Hematopoietic multipotent progenitor cell (in vitro differentiated cells): ENCODE results near the gene KRTAP12-3. TPM values are rescaled to one million over a fixed set of nuclear protein-coding genes. Genes with fewer than 3 reads are reported as not detected.
"Not testable (repeated sequence)": the region's sequence is repeated elsewhere in the genome, so short reads cannot be mapped to it uniquely, and the experiment has no call there.

Experiments used
- DNase-seq, 3 donors: peaks; one replicate each; pipeline ENCODE4 v3.0.0-alpha.2; 2011 to 2015; ENCODE audit warnings: low read depth in 2 of 3, low spot score in 2 of 3
- total RNA-seq: library from RNA; depleted of rRNA; stranded (reverse); fragments of >200 nt; gene quantifications from one replicate; pipeline ENCODE4 v1.2.3, GENCODE V29; 2012

Gene KRTAP12-3, protein sequence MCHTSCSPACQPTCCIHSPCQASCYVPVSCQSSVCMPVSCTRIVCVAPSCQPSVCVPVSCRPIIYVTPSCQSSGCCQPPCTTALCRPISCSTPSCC
- not detected for total RNA-seq

DNA sequence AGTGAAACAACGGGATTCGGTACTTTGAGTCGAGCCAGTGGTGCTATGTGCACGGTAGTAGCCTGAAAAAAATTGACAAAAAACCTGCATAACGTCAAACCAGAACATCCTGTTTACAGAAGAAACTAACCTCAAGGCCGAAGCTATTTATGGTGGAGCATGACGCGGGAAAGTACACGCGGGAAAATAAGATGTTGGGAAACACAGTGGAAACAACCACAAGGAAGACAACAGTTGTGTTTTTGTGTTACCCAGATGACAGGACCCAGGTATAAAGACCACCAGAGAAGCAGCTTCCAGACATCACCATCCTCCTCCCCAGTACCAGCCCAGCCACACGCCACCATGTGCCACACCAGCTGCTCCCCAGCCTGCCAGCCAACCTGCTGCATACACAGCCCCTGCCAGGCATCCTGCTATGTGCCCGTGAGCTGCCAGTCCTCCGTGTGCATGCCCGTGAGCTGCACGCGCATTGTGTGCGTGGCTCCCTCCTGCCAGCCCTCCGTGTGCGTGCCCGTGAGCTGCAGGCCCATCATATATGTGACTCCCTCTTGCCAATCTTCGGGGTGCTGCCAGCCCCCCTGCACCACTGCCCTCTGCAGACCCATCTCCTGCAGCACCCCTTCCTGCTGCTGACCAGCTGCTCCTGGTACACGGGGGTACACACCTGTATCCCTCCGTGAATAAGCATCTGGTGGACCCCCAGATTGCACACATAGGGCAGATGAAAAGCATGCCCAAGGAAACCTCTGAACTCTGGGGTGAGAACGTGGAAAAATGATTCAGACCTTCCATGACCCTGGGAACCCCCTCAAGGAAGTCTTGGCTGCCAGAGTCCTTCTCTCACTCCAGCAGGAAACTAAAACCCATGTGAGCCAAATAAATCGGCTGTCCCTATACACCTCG, at the start of gene KRTAP12-3:
Gene KRTAP12-3, plus strand, starts transcription at position 298 of the 906 bp plus-strand sequence. Its CDS starts 48 bp downstream, at position 346.
- DNase-seq, result peak in 1 of 3 donors; percentile 57

DNA sequence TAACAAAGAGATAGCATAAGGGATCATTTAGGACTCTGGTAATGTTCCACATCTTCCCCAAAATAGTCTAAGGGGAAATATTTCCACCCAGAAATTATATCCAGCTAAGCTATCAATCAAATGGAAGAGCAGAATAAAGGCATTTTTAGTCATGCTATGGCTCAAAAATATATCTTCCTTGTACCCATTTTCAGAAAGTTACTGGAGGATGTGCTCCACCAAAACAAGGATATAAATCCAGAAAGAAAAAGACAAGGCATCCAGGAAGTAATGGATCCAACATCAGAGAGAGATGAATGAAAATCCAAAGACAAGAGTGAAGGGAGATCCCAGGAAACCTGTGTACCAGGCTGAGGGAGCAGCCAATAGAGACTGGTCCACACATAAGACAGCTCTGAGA, 48.5 kb upstream of the KRTAP12-3 start:
- DNase-seq, result no peak

DNA sequence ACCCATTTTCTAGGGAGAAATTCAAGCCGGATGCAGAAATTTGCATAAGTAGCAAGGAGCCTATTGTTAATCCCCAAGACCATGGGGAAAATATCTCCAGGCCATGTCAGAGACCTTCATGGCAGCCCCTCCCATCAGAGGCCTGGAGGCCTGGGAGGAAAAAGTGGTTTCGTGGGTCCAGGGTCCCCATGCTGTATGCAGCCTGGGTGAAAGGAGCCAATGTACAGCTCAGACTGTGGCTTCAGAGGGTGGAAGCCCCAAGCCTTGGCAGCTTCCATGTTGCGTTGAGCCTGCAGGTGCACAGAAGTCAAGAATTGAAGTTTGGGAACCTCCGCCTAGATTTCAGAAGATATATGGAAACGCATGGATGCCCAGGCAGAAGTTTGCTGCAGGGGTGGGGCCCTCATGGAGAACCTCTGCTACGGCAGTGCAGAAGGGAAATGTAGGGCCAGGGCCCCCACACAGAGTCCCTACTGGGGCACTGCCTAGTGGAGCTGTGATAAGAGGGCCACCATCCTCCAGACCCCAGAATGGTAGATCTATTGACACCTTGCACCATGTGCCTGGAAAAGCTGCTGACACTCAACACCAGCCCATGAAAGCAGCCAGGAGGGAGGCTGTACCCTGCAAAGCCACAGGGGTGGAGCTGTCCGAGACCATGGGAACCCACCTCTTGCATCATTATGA, 47.4 kb upstream of the KRTAP12-3 start:
- DNase-seq, result not testable (repeated sequence)

DNA sequence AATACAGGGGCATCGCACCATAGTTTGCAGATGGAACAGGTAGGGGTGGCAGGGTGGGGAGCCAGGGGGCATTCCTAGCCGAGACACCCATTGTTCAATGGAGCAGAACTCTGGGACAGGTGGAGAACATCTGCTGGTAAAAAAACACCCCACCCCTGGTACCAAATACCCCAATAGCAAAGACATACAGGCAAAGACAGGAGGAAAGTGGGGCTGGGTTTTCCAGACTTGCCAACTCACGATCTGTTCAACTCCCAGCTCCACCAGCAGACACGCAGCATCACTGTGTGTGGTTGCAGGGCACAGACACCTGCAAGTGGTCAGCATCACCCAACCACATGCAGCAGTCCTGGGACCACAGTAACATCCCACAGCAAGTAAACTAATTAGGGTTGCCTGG, 46.2 kb upstream of the KRTAP12-3 start:
- DNase-seq, result no peak

DNA sequence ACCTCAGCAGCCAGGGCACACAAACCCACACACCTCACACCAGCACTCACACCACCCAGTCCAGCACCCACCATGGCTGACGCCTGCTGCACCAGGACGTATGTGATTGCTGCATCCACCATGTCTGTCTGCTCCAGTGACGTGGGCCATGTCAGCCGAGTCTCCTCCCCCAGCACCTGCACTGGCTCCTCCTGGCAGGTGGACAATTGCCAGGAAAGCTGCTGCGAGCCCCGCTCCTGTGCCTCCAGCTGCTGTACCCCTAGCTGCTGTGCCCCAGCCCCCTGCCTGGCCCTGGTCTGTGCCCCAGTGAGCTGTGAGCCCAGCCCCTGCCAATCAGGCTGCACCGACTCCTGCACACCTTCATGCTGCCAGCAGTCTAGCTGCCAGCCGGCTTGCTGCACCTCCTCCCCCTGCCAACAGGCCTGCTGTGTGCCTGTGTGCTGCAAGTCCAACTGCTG, 45.7 kb upstream of the KRTAP12-3 start, which contains the start of gene KRTAP10-8:
Gene KRTAP10-8, plus strand, starts transcription at position 51 of the 458 bp plus-strand sequence. Its CDS starts 22 bp downstream, at position 73.
- DNase-seq, result no peak

DNA sequence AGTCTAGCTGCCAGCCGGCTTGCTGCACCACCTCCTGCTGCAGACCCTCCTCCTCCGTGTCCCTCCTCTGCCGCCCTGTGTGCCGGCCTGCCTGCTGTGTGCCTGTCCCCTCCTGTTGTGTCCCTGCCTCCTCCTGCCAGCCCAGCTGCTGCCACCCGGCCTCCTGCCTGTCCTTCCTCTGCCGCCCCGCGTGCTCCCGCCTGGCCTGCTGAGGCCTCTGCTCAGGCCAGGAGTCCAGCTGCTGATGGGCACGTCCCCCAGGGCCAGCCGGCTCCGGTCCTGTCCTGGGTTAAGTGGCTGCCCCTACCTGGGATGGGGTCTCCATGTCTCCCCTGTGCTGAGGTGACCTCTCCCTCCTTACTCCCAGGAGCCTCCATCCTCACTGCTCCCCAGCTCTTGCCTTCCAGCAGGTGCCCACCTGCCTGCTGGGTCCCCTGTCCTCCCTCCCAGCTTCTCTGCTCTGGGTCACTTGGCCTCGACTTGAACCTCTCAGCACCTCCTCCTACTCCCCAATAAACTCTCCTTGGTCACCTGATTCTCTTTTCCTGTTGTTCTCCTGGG, 45.0 kb upstream of the KRTAP12-3 start:
- no peak for DNase-seq

DNA sequence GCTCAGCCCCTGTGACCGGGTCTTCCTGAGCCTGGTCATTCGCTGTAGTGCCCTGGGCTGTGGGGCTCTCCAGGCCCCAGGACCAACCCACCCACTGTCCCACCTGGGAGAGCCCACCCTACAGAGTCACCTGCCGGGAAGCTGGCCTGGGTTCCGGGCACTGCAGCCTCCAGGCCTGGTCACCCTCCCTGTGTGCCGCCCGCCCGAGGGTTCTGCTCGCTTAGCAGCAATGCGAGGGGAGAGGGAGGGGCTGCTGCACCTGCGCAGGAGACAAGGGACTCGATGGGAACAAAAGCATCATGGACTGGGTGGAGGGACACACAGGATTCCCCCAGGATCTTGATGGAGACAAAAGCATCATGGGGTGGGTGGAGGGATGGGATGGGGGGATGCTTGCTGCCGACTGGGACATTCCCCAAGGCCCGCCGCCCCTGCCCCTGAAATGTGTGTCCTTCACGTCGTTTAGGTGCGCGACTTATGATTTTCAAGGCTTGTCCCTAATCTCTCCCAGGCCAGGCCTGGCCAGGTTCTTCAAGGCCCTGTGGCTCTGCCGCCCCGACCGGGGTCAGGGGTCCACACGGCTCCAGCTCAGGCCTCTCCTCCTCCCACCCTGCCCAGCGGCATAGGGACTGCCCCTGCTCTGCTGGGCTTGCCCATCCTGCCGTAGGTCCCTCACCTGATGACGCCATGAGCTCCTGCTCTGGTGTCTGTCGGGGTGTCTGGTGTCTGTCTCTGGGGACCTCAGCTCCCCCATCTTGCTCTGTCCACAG, 44.2 kb upstream of the KRTAP12-3 start:
- no peak for DNase-seq

DNA sequence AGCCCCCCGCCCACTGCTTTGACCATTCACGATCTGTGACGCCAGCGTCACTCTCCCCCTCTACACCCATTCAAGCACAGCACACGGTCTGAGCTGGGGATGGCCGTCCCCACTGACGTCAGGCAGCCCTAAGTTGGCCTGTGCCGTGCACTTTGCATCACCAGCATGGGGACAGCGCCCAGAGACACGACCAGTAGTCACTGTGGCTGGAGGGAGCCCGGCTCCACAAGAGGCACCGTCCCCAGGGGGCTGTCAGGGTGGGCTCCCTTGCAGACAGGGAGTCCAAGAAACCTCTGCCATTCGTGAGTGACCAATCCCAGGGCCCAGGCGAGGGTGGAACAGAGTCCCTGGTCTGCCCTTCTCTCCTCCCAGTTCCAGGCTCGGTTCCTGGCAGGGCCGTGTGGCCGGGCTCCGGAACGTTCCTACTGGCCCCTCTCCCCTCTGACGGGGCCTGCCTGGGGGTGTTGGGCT, 43.5 kb upstream of the KRTAP12-3 start:
- DNase-seq, result no peak

DNA sequence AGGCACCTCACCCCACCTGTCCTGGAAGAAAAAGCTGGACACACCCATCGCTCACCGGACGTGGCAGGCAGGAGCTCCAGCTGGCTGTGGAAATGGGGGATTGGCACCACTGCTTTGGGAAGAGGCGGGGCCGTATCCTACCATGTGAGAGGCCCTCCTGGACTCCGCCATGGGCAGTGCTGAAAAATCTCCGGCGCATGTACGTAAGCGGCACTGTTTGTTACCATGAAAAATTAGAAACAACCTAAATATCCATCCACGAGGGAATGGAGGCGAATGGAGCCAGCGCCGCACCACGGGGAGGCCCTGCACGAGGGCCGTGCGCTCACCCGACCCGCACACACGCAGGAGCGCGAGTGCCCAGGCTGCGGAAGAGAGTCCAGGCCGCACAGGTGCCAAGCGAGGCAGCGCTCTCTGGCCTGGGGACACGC, 42.8 kb upstream of the KRTAP12-3 start:
- no peak for DNase-seq

DNA sequence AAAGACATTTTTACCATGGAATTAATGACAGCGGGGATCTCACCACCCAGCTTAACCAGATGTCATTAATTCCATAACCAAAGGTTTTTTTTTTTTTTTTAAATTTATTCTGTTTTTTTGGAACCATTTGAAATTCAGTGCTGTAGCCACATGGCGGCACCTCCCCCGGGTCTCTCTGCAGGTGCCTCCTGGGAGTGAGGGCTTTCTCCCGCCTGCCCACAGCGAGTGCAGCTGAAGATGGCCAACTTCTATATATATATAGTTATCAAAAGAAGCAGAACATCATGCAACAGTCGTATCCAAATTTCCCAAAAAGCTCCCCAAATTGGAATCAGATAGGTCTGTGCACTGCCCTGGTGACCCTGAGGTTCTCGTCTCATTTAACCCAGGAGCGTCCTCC, 42.3 kb upstream of the KRTAP12-3 start:
- no peak for DNase-seq

DNA sequence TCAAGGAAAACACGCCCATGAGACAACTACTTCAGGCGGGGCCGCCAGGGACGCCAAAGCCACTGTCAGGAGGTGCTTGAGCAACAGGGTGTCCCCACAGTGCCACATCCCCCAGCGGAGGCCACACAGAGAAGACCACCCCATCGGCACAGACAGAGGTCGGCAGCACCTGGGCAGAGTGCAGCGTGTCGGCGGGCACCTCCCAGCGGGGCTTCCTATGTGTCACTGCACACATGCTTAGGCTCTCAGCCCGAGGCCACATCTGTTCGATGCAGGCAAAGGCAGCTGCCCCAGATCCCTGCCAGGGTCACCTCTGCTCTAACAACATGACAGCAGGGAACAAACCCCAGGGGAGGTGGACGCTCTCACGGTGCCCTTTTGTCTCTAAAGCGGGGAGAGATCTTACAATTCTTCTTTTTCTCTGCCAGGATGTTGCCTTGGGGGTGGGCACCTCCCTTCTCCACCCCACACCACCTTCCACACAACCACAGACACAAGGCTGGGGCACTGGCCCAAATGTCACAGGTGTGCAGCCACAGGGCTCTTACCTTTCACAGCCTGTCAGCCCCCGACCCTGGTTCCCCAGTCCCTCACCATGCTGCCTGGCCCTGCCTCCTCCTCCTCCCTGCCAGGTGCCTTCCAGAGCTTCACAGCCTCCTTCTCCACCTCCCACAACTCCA, 41.7 kb upstream of the KRTAP12-3 start:
- no peak for DNase-seq

DNA sequence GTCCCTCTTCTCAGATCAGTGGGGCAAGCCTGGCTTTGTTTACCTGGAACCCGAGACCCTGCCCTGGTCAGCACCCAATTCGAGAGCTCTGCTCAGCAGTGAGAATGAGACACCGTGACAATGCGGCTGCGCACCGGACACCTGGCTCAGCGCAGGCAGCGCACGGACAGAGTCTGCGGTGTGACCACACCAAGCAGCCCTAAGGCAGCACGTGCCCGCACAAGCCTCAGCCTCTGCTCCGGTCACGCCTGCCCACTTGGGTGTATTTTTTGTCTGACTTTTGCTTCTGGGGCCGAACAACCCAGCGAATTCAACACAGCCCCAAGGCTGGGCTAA, 41.2 kb upstream of the KRTAP12-3 start:
- no peak for DNase-seq

DNA sequence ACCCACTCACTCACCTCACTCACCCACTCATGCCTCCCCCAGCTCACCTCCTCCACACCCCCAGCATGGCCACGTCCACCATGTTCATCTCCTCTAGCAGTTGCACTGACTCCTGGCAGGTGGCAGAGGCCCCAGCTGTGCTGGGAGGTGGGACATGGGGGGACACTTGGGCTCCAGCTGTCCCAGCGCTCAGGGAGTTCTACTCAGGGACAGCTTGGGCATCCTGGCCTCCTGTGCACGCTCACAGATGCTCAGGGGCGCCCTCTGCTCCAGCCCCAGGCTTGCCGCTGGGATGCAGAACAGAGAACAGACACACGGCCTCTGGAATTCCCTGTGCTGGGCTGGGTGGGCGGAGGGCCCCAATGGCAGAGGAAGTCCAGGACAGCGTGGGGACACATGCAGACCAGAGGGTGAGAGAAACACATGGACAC, 40.6 kb upstream of the KRTAP12-3 start:
- DNase-seq, result no peak

DNA sequence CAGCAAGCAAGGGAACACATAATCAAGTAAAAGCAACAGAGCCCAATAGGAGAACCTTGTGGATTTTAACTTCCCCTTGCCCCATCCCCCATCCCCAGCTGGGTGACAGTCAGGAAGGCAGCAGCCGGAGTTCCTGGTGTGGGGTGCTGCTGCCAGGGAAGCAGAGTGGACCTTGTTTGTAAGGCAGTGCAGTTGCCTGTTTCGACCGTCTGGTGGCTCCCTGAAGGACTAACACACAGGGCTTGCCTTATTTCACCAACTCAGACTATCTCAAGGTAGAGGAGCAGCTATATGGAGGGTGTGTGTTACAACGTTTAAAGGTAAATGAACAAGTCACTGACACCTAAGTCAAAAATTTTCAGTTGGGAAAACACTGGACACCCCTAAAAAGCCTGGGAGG, 39.2 kb upstream of the KRTAP12-3 start:
- DNase-seq, result peak in 1 of 3 donors; percentile 13

DNA sequence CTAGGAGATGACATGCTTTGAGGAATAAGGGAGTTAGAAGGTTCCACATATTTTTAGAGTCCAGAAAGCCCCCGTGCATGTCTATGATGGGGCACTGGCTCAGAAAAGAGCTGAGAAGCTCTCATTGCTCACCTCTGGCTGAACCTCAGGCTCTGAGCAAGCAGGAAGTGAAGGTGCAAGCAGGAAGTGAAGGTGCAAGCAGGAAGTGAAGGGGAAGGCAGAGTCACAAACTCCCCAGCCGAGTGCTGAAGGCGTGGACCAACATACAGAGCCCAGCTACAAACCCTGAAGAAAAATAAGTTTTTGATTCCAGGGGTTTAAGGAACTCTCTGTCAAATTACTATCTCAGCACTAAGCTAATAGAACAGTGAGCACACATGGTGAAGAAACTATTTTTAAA, 38.8 kb upstream of the KRTAP12-3 start:
- peak in 1 of 3 donors; percentile 24 for DNase-seq

DNA sequence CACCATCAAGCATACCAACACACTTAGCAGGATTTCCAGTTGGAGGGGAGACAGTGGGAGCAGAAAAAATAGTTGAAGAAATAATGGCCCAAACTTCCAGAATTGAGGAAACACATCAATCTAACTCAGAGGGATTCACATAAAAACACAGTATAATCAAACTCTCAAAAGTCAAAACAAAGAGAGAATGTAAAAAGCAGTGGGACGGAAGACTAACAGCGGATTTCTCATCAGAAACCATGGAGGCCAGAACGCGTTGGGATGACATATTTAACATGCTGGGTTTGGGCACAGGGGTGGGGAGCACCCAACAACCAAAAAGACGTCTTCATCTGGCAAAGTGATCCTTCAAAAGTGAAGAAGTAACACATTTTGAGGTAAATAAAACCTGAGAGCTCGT, 37.8 kb upstream of the KRTAP12-3 start:
- DNase-seq, result no peak

DNA sequence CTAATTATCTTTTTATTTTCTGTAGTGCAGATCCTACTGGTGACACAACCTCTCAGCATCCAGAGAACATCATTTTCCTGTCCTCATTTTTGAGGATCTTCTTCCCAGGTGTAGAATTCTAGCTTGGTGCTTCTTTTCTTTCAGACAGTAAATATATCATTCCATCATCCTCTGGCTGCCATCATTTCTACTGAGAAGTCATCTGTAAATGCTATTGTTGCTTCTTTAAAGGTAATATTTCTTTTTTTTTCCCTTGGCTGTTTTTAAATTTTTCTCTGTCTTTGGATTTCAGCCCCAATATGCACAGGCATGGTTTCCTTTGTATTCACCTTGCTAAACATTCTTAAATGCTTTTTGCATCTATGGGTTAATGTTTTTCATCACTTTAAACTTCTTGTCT, 34.2 kb upstream of the KRTAP12-3 start:
- DNase-seq, result no peak

DNA sequence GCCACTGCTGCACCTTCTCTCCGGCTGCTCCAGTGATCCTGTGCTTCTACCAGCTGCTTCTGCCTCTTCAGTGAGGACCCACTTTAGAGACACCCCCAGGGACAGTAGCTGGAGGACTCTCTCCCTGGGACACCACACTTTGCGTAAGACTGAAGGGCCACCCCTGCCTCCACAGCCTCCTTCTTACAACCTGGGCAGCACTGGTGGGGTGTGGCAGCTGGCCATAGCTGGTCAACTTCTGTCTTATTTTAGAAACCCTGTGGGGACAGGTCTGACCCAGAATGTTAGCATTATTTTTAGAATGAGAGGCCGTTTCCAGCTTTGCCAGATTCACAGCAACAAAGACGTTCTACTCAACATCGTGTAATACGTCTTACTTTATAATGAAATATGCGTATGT, 32.0 kb upstream of the KRTAP12-3 start:
- DNase-seq, result no peak

DNA sequence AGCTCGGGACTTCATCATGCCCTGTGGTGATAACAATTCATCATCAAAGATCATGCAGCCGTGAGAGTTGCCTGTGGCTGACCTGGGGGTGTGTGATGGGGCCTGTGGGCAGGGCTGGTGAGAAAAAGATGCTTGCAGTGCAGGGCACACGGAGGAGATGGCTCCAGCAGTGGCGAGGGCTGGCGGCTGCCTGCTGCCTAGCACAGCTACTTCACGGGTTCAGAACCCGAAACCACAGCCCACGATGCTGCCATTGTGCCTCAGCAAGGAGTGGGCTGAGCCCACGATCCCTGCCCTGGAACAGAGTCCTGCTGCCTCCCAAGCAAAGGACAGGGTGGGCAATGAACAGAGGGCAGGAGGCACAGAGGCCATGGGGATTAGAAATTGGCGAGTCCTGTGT, 31.5 kb upstream of the KRTAP12-3 start:
- DNase-seq, result no peak

DNA sequence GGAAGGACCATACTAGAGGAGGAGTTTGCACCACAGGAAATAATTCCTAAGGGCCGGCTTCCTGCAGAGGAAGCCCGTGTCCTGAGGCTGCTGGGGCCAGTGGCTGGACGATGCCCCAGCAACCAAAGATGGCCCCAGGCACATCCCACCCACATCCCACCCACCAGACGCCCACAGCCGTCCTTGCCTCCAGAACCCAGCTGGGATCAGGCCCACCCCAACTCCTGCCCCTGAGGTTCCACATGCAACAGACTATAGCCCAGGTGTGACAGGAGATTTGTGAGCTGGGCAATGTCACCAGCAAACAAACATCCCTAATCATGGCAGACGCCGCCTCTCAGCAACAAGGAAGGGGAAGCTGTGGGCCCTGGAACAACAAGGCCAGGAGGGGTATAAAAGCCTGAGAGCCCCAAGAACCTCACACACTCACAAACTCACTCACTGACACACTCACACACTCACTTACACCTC, 31.0 kb upstream of the KRTAP12-3 start, which contains the start of gene KRTAP10-9:
Gene KRTAP10-9, plus strand, starts transcription at position 421 of the 471 bp plus-strand sequence. CDS start 79 bp downstream, outside the sequence.
- no peak for DNase-seq
